Endometrial microvascular endothelial cells (primary cell): ENCODE results near the gene MOCS2. TPM values are rescaled to one million over a fixed set of nuclear protein-coding genes. Genes with fewer than 3 reads are reported as not detected.

ENCODE experiments used
- in situ Hi-C: cut with HindIII; loops from 2 replicates; pipeline ENCODE4 v1.10.0; 2017; ENCODE audit warnings: low sequenced_read_pairs, low pct_unique_long_range_greater_than_20kb; ENCODE audit errors: inconsistent ontology term
- total RNA-seq: library from RNA; depleted of rRNA; stranded (reverse); fragments of >200 nt; gene quantifications from one replicate; pipeline ENCODE4 v1.2.3, GENCODE V29; 2015; ENCODE audit errors: inconsistent ontology term

MOCS2 gene
- total RNA-seq, 1 donor from 2014 or later = 62.5 TPM

DNA sequence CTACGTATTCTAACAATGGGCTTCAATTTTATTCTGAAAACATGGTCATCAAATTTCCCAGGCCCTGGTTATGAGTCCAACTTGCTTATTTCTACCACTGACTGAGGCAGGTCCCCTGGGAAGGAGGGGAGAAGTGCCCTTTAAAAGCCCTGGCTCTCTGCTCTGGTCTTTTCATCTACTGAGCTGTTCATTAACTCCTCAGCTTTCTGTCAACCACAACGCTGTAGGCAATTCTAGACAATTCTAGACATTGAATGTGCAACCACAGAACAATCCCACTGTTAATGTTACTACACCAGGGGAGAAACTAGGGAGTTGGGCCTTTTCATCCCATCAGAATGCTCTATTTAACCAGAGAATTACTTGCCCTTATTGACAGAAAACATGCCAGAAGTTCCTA, 10.0 kb downstream of the MOCS2 start:
- in situ Hi-C loops = no loop called here

DNA sequence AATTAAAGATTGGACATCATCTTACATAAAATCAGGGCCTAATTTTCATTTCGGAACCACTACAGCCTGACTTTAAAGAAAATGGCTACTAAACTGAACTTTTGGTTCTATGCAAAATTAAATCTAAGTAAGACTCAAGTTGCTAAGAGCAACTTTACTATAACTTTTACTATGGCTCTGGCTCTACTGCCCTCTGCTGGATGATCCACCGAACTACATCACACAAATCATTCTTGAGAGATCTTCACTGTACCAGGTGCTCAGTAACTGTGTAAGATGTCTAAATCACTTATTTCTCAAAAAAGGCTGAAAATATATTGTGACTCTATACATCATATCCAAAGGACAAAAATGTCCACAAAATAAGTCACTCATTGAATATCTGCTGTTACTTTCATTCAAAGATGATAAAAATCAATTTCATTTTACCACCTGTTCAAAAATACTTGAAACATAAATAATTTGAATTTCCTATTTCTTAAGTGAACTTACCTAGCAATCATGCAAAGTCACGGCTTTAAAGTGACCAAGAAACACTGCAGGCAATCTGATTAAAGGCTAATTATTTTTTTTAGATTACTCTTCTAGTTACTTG, 13.5 kb downstream of the MOCS2 start:
- in situ Hi-C loops = no loop called here

DNA sequence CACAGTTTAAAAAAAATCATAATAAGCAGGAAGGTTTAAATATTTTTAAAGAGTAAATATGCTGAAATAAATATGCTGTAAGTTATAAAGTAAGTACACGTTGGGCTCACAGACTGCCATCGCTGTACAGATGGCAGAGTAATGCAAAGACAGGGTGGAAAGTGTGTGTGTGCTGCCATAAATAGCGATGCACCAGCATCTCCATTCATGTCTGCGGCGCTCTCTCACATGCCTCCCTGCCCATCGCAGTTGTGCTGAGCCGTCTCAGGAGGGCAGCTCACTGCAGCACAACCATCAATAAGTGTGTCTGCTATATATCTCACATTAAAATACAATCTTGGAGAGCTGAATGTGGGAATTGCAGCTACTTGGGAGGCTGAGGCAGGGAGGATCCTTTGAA, 14.3 kb downstream of the MOCS2 start:
- in situ Hi-C loops = no loop called here

- in situ Hi-C loops = no loop called here
These were observed 17.3 kb downstream of the MOCS2 start for GRCh38 chr5:53092242-53092641.

GRCh38 chr5:53091289-53091688, 18.3 kb downstream of the MOCS2 start:
- in situ Hi-C loops = no loop called here

- in situ Hi-C loops = no loop called here
These were observed 19.3 kb downstream of the MOCS2 start for GRCh38 chr5:53090229-53090628.

GRCh38 chr5:53089481-53089991, 20.0 kb downstream of the MOCS2 start:
- in situ Hi-C loops = no loop called here

GRCh38 chr5:53087621-53088121, 21.9 kb downstream of the MOCS2 start:
- in situ Hi-C loops = no loop called here

GRCh38 chr5:53087171-53087570, 22.4 kb downstream of the MOCS2 start:
- in situ Hi-C loops = no loop called here

- in situ Hi-C loops = no loop called here
These were observed 24.9 kb downstream of the MOCS2 start for GRCh38 chr5:53084546-53085255.

DNA sequence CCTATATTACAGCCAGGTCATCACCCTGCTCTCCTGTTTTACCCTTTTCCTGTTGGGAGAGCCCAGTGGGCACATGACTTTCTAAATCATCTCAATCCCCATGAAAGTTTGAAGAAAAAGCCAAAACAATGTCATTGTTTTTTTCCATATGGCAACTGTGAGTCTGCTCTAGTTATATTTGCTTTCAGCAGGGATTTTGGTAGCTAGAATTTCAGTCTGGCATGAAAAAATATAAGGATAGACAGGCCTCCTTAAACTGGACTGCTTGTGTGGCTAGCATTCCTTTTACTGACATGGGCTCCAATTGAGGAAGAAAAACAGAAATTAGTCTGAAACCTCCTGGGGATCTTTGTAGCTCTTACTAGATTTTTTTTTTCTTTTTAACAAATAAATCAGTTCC, 25.6 kb downstream of the MOCS2 start:
- in situ Hi-C loops = no loop called here

- in situ Hi-C loops = no loop called here
These were observed 29.3 kb downstream of the MOCS2 start for GRCh38 chr5:53080271-53080670.

DNA sequence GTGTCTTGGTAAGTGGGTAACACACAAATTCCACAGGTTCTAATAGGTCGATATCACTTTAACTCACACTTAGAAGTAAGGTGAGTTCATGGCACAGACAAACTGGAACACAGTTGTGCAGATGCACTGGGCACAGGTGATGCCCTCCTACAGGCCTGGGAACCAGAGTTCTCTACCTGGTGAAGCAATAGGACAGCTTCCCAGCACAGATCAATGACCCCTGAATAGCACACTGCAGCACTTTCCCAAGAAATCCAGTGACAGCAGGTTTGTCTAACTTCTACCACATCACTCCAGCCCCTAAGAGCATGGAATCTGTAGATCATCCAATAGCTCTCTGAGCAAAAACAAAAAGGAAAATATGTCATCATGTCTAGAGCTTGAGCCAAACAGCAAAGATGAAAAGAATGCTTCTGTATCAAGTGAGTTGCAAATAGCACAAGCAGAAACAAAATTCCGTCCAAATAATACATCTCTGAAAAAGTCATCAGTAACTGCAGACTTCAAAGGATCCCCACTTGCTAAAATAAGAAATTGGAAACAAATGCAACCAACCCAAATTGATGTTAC, 33.5 kb downstream of the MOCS2 start:
- in situ Hi-C loops = no loop called here

DNA sequence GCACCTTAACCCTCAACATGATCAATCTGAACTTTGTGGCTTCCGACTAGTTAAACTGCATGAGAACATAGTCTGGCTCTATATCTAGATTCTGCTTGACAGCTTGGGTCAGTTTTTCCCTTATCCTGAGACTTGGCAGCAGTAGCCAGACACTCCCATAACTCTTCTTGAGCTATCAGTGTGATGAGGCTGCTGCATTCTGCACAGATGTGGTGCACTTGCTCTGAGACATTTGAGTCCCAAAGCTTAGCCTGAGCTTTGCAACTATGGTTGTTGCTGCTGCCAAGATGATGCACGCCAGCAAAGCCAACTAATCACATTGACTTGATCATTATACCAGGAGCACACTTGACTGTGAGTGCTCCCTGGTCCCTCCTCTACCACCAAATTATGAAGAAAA, 36.2 kb downstream of the MOCS2 start:
- in situ Hi-C loops = no loop called here

DNA sequence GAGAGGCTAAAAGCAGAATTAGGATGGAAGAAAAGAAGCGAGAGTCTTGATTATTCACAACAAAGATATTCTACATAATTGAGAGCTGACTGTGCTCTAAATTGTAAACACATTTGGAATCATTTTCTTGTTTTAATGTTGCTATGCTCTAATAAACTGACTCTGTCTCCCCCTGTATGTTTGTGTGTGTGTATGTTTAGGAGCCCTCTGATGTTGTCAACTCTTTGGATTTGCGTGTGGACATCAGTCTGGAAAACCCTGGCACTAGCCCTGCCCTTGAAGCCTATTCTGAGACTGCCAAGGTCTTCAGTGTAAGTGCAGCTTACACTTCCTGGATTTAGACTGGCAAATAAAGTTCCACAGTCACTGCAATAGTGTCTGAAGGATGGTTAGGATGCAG, 37.8 kb downstream of the MOCS2 start:
- in situ Hi-C loops = no loop called here

DNA sequence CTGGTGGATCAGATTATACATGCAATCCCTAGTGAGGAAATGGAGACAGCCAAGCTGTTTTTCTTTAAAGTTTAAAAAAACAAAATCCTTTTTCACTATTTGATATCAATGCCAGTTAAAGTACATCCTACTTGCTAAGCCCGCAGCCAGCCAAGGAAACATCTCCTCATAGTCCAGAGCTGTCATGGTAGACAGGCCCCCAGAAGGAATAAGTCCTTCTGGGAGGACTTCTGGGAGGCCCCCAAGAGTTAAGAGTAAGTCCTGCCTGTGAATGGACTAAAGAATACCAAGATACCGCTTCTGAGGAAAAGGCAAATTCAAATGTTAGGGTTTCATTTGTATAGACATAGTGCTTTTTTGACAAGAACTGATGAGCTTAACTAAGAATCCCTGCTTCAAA, 38.3 kb downstream of the MOCS2 start:
- in situ Hi-C loops = no loop called here

GRCh38 chr5:53069626-53070025, 39.9 kb downstream of the MOCS2 start:
- in situ Hi-C loops = no loop called here

GRCh38 chr5:53068291-53068836, 41.2 kb downstream of the MOCS2 start:
- in situ Hi-C loops = no loop called here

- in situ Hi-C loops = no loop called here
These were observed 41.9 kb downstream of the MOCS2 start for GRCh38 chr5:53067641-53068040.

DNA sequence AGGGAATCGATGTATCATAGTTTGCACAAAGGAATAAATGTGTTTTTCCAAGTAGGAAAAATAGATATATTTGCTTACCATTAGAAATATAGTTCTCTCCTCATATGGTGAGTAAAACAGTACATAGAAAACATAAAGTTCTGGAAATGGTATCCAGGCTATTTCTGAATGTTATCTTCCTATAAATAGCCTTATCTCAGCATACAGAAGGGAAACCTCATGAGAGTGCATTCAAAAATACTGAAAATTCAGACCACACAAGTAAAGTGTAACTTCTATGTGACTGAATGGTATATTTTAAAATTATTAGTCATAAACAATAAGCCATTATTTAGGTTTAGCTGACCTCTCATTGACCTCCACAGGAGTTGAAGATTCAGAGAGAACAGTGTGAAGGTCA, 43.5 kb downstream of the MOCS2 start:
- in situ Hi-C loops = no loop called here
